ENCODE results near the gene RNASET2. TPM values are rescaled to one million over a fixed set of nuclear protein-coding genes. Genes with fewer than 3 reads are reported as not detected.
A peak's percentile ranks its signal among the peaks of the same experiment; 100 is the strongest.
"Not testable (repeated sequence)": the region's sequence is repeated elsewhere in the genome, so short reads cannot be mapped to it uniquely, and the experiment has no call there.

Gene RNASET2
- total RNA-seq, 1 donor from 2014 or later: 20.3 TPM

DNA sequence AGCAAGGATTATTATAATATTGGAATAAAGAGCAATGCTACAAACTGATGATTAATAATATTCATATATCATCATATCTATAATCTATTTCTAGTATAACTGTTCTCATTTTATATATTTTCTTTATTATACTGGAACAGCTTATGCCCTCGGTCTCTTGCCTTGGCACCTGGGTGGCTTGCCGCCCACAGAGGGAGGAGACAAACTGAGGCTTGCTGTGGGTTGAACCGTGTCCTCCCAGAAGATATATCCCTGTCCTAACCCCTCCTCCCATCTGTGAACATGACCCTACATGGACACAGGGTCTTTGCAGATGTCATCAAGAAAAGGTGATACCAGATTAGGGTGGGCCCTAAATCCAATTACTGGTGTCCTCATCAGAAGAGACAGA, 4.7 kb downstream of the RNASET2 start:
- H3K27me3 Mint-ChIP-seq (ENCODE audit: unreplicated experiment): no peaks in the 10 kb centered on the region
- H3K27ac Mint-ChIP-seq (ENCODE audit: unreplicated experiment): no peak overlapping the region
- no peak for DNase-seq (ENCODE audit: extremely low spot score, unreplicated experiment)
- H3K36me3 Mint-ChIP-seq (ENCODE audit: unreplicated experiment): peaks cover 1% of the 10 kb centered on the region
- no peak overlapping the region for H3K4me3 Mint-ChIP-seq (ENCODE audit: unreplicated experiment)
- H3K9me3 Mint-ChIP-seq (ENCODE audit: unreplicated experiment): no peaks in the 10 kb centered on the region
- no peak for TF ChIP-seq CTCF (IDR thresholded peaks at IDR 0.05)
- peaks cover 17% of the 10 kb centered on the region for H3K4me1 Mint-ChIP-seq (ENCODE audit: unreplicated experiment)

DNA sequence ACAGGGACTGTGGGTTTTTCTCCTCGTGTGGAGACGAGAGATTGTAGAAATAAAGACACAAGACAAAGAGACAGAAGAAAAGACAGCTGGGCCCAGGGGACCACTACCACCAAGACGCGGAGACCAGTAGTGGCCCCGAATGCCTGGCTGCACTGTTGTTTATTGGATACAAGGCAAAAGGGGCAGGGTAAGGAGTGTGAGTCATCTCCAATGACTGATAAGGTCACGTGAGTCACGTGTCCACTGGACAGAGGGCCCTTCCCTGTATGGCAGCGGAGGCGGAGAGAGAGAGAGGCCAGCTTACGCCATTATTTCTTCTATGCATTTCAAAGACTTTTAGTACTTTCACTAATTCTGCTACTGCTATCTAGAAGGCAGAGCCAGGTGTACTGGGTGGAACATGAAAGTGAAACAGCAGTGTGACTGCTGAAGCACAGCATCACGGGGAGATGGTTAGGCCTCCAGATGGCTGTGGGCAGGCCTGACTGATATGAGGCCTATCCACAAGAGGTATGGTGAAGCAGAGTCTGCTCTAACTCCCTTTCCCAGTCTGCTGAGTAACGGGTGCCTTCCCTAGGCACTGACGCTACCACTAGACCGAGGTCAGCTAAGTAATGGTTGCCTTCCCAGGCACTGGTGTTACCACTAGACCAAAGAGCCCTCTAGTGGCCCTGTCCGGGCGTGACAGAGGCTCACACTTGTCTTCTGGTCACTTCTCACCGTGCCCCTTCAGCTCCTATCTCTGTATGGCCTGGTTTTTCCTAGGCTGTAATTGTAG, 5.3 kb downstream of the RNASET2 start:
- peak; percentile 65 for TF ChIP-seq CTCF (IDR thresholded peaks at IDR 0.05)
- H3K4me1 Mint-ChIP-seq (ENCODE audit: unreplicated experiment): peaks cover 17% of the 10 kb centered on the region
- H3K4me3 Mint-ChIP-seq (ENCODE audit: unreplicated experiment); H3K36me3 Mint-ChIP-seq (ENCODE audit: unreplicated experiment); DNase-seq (ENCODE audit: extremely low spot score, unreplicated experiment); H3K27ac Mint-ChIP-seq (ENCODE audit: unreplicated experiment); H3K27me3 Mint-ChIP-seq (ENCODE audit: unreplicated experiment); H3K9me3 Mint-ChIP-seq (ENCODE audit: unreplicated experiment): not testable (repeated sequence)

DNA sequence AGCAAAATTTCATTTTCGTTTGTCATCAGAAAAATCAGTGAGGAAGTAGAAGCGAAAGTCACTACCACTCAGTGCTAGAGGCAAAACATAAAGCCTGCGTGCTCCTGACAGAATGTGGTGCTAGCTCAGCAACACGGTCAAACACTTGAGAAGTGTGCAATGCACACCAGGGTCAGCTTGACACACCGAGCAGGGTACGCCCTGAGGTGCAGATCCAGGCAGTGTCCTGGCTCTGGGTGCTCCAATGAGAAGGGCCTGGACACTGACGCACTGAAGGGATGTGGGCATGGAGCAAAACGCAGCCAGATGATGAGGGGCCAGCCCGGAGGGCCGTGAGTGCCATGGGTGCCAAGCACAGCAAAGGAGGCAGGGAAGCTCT, 5.9 kb downstream of the RNASET2 start:
- Mint-ChIP-seq H3K4me3 (ENCODE audit: unreplicated experiment) (no peak overlapping the region), H3K4me1 (ENCODE audit: unreplicated experiment) (peaks cover 12% of the 10 kb centered on the region), H3K36me3 (ENCODE audit: unreplicated experiment) (peaks cover 4% of the 10 kb centered on the region), H3K27ac (ENCODE audit: unreplicated experiment) (peak overlapping the region; percentile 77), H3K27me3 (ENCODE audit: unreplicated experiment) (no peaks in the 10 kb centered on the region), H3K9me3 (ENCODE audit: unreplicated experiment) (no peaks in the 10 kb centered on the region)
- TF ChIP-seq CTCF (IDR thresholded peaks at IDR 0.05): no peak
- DNase-seq (ENCODE audit: extremely low spot score, unreplicated experiment): no peak

DNA sequence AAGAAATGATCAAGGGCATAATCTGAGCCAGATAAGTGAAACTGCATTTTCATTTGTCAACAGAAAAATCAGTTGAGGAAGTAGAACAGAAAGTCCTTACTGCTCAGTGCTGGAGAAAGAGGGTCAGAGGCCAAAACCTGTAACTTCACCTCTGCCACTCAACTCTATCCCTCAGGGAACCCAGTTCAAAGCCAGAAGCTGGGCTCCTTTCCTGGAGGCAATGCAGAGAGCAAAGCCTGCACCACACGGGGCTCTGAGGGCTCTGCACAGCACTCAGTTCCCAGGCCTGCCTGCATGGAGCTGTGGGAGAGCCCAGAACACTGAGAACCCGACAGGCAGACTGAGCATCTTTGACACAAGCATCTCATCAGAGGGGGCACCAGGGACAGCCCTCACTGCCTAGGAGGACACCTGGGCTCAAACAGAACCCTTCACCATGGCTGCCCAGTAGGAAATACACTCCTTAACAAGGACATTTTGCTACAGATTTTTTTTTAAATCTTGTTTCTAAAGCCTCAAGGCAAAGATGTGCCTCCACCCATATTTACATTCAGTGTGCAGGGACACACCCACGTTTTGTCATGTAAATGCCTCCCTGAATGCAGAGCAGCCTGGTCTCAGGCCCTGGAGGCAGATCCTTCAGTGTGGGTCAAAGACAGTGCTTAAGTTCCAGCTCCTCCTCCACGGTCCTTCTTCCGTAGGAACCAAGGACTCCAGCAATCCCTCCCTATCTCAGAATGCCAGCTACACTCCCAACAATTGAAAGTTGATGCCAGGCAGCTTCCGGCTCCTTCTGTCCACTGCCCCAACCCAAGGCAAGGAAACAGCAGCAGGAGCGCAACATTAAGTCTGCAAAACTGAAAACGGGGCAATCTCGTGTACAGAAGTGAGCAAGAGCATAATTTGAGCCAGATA, 6.6 kb downstream of the RNASET2 start:
- no peak for TF ChIP-seq CTCF (IDR thresholded peaks at IDR 0.05)
- Mint-ChIP-seq H3K27ac (ENCODE audit: unreplicated experiment) (peak overlapping the region; percentile 77), H3K36me3 (ENCODE audit: unreplicated experiment) (peaks cover 4% of the 10 kb centered on the region), H3K4me1 (ENCODE audit: unreplicated experiment) (peaks cover 11% of the 10 kb centered on the region), H3K4me3 (ENCODE audit: unreplicated experiment) (no peak overlapping the region), H3K9me3 (ENCODE audit: unreplicated experiment) (no peaks in the 10 kb centered on the region), H3K27me3 (ENCODE audit: unreplicated experiment) (no peaks in the 10 kb centered on the region)
- DNase-seq (ENCODE audit: extremely low spot score, unreplicated experiment): no peak

DNA sequence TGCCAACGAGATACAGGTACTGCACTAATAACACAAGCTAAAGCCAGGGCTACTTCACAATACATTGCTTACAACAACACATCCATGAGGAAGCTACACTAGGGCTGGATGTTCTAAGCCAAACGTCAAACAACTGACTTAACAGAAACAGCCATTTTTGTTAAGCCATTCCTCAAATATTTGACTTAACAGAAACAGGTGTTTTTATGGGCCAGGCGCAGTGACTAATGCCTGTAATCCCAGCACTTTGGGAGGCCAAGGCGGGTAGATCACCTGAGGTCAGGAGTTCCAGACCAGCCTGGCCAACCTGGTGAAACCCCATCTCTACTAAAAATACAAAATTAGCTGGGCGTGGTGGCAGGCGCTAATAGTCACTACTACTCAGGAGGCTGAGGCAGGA, 7.6 kb downstream of the RNASET2 start:
- not testable (repeated sequence) for DNase-seq (ENCODE audit: extremely low spot score, unreplicated experiment); H3K4me3 Mint-ChIP-seq (ENCODE audit: unreplicated experiment); H3K9me3 Mint-ChIP-seq (ENCODE audit: unreplicated experiment); H3K36me3 Mint-ChIP-seq (ENCODE audit: unreplicated experiment); H3K27ac Mint-ChIP-seq (ENCODE audit: unreplicated experiment); H3K27me3 Mint-ChIP-seq (ENCODE audit: unreplicated experiment)
- H3K4me1 Mint-ChIP-seq (ENCODE audit: unreplicated experiment): peaks cover 11% of the 10 kb centered on the region

Data from osteocyte (in vitro differentiated cells).